Measurements from ENCODE around the gene NCOA6.
"Not testable (repeated sequence)": the region's sequence is repeated elsewhere in the genome, so short reads cannot be mapped to it uniquely, and the experiment has no call there.

Gene NCOA6

GRCh38 chr20:34824806-34825529 is 483 bp downstream of the NCOA6 start:
- DNase-seq, result peak; percentile 46 to 72

- peak; percentile 36 to 65 for DNase-seq
Measured at GRCh38 chr20:34824452-34824805, 1.0 kb downstream of the NCOA6 start.

- DNase-seq, result no peak
Measured at GRCh38 chr20:34824026-34824425, 1.4 kb downstream of the NCOA6 start.

- no peak for DNase-seq
Measured at GRCh38 chr20:34820805-34821578, 4.5 kb downstream of the NCOA6 start.

- DNase-seq, result no peak
Measured at GRCh38 chr20:34817801-34818200, 7.7 kb downstream of the NCOA6 start.

- no peak for DNase-seq
Measured at GRCh38 chr20:34817072-34817471, 8.4 kb downstream of the NCOA6 start.

GRCh38 chr20:34815636-34816035 is 9.8 kb downstream of the NCOA6 start:
- no peak for DNase-seq

GRCh38 chr20:34808583-34808982 is 16.9 kb downstream of the NCOA6 start:
- no peak for DNase-seq

- not testable (repeated sequence) for DNase-seq
Measured at GRCh38 chr20:34807944-34808465, 17.4 kb downstream of the NCOA6 start.

GRCh38 chr20:34806255-34806654 is 19.2 kb downstream of the NCOA6 start:
- no peak for DNase-seq

- DNase-seq, result no peak
Measured at GRCh38 chr20:34798871-34799270, 26.6 kb downstream of the NCOA6 start.

- no peak for DNase-seq
Measured at GRCh38 chr20:34798328-34798727, 27.1 kb downstream of the NCOA6 start.

GRCh38 chr20:34797012-34797995 is 28.1 kb downstream of the NCOA6 start:
- no peak for DNase-seq

- DNase-seq, result no peak
Measured at GRCh38 chr20:34794006-34794585, 31.4 kb downstream of the NCOA6 start.

- no peak for DNase-seq
Measured at GRCh38 chr20:34792687-34793363, 32.6 kb downstream of the NCOA6 start.

GRCh38 chr20:34791289-34792020 is 34.0 kb downstream of the NCOA6 start:
- DNase-seq, result peak; percentile 13 to 19

GRCh38 chr20:34781220-34781619 is 44.2 kb downstream of the NCOA6 start:
- DNase-seq, result peak; percentile 68 to 85

- not testable (repeated sequence) for DNase-seq
Measured at GRCh38 chr20:34780291-34780690, 45.2 kb downstream of the NCOA6 start.

GRCh38 chr20:34776177-34776576 is 49.3 kb downstream of the NCOA6 start:
- no peak for DNase-seq

- DNase-seq, result no peak
Measured at GRCh38 chr20:34774886-34775285, 50.6 kb downstream of the NCOA6 start.

GRCh38 chr20:34774449-34774848 is 51.0 kb downstream of the NCOA6 start:
- DNase-seq, result no peak

Measured in NCI-H524 (cell line).